ENCODE measurements around the gene GNG7.
A peak's percentile ranks its signal among the peaks of the same experiment; 100 is the strongest.

Gene GNG7

DNA sequence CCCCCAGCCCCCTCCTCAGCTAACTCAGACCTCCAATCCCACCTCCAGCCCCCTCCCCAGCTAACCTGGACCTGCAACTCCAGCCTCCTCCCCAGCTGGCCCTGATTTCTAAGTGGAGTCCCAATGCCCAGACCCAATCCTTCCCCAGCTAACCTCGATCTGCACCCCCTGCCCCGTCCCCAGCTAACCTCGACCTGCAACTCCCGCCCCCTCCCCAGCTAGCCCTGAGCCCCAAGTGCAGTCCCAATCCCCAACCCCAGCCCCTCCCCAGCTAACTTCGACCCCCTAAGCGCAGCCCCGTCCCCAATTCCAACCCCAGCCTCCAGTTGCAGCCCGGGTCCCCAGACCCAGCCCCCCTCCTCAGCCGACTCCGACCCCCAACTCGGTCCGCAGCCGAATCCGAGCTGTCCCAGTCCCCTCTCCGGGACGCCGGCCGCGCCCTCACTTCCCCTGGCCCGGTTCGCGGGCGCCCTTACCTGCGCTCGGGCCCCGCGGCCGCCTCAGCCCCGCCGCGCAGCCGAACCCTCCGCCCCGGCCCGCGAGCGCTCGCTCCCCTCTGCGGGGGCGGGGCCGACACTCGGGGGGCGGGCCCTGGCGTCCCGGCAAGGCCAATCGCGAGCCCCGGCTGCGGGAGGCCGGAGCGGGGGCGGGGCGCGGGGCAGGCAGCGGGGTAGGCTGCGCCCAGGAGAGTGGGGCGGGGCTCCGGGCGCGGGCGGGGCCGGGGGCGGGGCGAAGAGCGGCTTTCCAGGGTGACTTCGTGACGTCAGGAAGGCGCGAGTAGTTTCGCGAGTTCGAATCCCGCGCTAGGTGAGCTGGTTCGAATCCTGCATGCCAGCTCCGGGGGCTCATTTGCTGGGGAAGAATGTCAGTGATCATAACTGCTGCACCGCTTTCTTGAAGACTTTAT is at the start of gene GNG7:
GNG7 (minus strand) TSS at position 525 of the 907 bp plus-strand sequence. CDS start 182,006 bp downstream, outside the sequence.
- peak; percentile 79 for DNase-seq

DNA sequence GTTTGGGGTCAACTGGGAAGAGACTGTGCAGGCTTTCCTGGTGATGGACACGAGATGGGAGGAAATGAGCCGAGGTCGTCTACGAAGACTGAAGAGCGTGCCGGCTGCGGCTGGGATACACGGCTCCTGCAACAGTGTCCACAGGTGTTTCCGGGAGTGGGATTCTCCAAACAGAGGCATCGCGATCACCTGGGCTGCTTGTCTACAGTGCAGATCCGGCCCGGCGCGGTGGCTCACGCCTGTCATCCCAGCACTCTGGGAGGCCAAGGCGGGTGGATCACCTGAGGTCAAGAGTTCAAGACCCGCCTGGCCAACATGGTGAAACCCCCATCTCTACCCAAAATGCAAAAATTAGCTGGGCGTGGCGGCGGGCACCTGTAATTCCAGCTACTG is 48.9 kb upstream of the GNG7 start:
- no peak for DNase-seq

- no peak for DNase-seq
Observed at GRCh38 chr19:2750808-2751437, 48.4 kb upstream of the GNG7 start.

- DNase-seq, result no peak
Observed at GRCh38 chr19:2747349-2747748, 44.9 kb upstream of the GNG7 start.

GRCh38 chr19:2744113-2744512 is 41.6 kb upstream of the GNG7 start:
- DNase-seq, result no peak

- no peak for DNase-seq
Observed at GRCh38 chr19:2743099-2743498, 40.6 kb upstream of the GNG7 start.

- DNase-seq, result no peak
Observed at GRCh38 chr19:2740314-2740656, 37.8 kb upstream of the GNG7 start.

GRCh38 chr19:2739602-2740313 is 37.3 kb upstream of the GNG7 start, which contains the start of gene SLC39A3:
SLC39A3 (minus strand) TSS chr19:2740017; CDS start chr19:2737257, 2,760 bp downstream.
- DNase-seq, result peak; percentile 96

DNA sequence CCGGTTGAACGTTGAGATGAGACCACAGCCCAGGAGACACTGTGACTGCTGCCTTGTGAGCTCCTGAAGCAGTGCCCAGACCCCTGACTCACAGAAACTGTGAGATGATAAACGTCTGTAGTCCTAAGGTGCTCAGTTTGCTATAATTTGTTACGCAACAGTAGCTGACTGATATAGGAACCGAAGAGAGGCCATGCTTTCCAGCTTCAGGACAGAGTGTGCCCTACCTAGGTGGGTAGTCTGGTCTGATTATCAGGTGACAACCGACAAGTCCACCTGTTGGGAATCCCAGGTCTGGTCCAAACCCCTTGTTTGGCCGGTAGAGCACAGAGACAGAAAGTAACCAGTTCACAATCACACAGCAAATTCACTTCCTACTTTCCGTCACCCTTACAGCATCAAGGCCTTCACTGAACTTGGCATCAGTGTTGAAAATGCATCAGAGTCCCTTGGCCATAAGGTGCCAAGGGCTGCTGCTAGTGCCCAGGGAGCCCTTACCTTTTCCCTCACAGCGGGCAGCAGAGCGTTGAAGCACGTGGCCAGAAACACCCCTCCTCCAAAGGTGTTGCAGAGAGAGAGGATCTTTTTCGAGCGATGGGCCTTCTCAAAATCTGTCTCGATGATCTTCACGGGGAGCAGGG is 34.2 kb upstream of the GNG7 start:
- no peak for DNase-seq

DNA sequence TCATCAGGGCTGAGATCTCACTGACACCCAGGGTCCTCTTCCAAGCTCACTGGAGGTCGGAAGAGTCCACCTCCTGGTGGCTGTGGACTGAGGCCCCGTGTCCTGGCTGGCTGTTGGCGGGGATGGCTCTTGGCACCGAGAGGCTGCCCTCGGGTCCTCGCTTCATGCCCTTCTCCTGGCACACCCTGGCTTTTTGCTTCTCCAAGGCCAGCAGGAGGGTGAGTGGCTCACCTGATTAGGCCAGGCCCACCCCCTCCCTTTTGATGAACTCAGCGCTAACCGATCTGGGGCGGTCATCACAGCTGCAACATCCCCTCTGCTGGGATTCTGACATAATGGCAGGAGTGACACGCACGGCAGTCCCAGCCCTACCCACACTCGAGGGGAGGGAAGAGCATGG is 32.9 kb upstream of the GNG7 start:
- no peak for DNase-seq

- no peak for DNase-seq
Observed at GRCh38 chr19:2734589-2735288, 32.2 kb upstream of the GNG7 start.

DNA sequence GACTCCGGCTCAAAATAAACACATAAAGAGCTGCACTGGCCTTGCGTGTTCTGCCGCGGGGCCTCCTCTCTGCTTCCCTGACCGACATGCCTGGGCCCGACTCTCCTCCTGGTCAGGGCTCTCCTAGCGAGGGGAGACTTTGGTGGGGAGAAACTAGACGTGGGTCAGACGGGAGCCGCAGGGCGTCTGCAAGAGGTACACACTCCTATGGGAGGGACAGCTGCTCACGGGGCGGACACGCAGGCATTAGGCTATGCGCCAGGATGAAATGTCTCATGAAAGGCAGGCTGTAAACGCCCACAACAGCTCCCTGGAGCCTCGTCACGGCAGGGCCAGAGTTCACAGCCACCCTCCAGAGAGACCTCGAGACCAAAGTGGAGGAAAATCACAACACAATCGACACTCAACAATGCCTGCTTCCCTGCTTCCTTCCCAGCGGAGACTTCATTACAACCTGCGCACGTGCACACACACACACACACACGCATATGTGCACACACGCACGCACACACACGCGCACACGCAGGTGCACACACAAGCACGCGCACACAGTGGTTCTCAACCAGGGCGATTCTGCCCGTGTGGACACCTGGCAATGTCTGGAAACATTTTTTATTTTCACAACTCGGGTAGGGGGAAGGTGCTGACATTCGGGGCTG is 31.6 kb upstream of the GNG7 start:
- DNase-seq, result no peak

- no peak for DNase-seq
Observed at GRCh38 chr19:2732883-2733282, 30.4 kb upstream of the GNG7 start.

- no peak for DNase-seq
Observed at GRCh38 chr19:2732157-2732725, 29.7 kb upstream of the GNG7 start.

DNA sequence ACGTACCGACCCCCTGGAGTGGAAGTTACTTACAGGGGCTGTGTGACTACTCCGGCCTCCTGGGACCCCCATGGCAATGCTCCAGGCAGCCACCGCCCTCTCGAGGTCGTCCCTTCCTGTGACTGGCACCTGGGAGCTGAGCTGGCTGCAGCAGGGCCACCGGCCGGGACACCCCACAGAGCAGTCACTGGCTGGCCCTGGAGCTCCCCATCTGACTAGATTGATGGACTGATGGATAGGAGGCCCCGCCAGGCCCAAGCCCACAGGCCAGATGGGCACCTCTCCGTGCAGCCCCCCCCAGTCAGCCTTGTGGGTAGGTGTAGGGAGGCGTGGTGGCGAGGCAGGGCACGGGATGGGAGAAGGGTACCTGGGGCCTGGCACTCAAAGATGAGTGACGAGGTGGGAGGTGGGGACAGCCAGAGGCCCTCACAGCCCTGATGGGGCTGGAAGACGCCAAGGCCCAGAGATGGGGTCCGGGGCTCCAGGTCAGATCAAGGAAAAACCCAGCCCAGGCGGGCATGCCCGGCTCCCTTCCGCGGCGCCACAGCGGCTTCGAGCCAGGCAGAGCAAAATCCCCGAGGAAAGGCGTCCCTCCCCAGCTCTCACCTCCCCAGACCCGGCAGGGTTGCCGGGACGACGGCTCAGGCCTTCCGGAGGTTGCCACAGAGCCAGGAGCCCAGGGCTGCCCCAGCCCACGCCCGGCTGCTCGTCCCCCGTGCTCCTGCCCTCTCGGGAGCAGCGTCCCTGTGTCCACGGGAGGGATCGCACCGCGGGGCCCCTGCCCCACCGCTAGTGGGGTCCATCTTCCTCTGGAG is 28.9 kb upstream of the GNG7 start:
- DNase-seq, result no peak

- DNase-seq, result no peak
Observed at GRCh38 chr19:2729943-2730818, 27.7 kb upstream of the GNG7 start.

GRCh38 chr19:2728783-2729387 is 26.4 kb upstream of the GNG7 start:
- no peak for DNase-seq

DNA sequence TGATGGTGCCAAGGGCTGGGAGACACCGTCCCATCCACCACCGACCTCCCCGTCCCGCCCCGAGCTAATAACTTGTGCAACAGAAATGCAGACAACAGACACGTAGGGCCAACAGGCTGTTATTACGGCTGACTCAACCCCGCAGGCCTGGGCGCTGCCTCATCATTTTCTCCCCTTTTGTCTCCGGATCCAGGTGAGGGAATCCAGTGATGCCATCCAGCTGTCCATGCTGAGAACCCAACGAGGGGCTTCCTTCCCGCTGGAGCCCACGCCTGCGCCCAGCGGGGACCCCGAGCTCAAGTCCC is 25.1 kb upstream of the GNG7 start:
- DNase-seq, result no peak

DNA sequence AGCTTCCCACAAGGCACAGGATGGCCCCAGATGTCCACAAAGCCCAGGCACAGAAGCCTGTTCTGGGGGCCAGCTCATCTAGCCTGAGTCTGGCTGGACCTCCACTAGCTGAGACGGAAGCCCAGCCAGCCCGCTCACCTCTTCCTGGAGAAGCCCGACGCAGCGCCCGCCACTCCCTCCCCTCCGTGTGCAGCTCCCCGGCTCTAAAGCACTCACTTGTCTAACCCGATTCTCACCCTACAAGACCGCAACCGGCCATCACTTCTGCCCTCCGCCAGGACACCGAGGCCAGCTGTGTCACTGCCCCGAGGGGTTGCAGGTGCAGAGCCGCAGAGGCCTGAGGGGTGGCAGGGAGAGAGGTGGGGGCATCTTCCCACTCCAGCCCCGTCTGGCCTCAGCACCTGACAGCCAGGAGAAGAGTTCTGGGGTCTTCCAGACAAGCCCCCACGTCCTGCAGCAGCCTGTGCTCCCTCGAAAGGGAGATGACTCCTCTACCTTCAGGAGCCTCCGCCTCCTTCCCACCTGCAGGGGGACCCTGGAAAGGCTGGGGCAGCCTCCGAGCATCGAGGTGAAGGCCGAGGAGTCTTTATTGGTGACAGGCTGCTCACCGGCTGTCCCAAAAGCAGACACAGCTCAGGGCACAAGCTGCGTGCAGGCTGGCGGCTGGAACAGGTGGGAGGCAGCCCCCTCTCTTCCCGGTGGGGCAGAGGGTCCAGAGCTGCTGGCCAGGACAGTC is 24.6 kb upstream of the GNG7 start:
- no peak for DNase-seq

Measured in NCI-H2171 treated with DMSO at 0.1 percent for 48 hours (cell line).